CD4-positive, alpha-beta T cell treated with Interleukin-12 subunit alpha and Interleukin-12 subunit beta, for 1 hour (primary cell): ENCODE results near the gene NPHP1.
"Not testable (repeated sequence)": the region's sequence is repeated elsewhere in the genome, so short reads cannot be mapped to it uniquely, and the experiment has no call there.

Source experiments
- DNase-seq: peaks from one replicate; pipeline ENCODE4 v3.0.0-alpha.2; 2020

The NPHP1 gene

DNA sequence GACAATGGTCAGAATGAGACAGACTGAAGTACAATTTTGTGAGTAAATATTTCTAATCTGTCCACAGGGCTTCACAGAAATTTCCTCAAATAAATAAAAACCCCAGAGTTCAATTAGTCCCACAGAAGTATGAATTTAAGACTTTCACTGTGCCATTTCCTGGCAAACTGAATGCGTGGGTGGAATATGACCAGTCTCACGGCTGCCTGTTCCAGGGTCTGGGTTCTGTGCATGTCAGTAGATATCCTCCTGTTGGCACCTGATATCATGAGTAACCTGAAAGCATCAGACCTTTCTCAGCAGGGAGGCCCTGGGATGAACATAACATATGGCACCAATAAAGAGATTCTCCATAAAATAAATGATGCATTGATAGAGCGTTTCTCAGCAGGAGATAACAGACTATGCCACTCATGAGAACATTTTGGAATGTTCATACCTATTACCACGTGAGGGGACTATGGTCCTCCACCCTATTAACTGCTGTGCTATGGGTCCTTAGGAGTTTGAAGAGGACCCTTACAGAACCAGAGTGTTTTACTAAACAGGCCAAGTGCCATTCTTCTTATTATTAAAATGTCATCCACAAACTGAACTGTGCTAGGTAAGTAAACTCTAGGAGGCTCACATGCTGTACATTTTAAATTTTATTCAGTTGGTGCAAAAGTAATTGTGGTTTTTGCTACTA lies 78.6 kb downstream of the NPHP1 start:
- no peak for DNase-seq

GRCh38 chr2:110124939-110125691 lies 79.7 kb downstream of the NPHP1 start:
- DNase-seq = no peak

GRCh38 chr2:110124038-110124825 lies 80.6 kb downstream of the NPHP1 start:
- no peak for DNase-seq

GRCh38 chr2:110121592-110121991 lies 83.2 kb downstream of the NPHP1 start:
- DNase-seq = no peak

- DNase-seq = no peak
These were observed 83.8 kb downstream of the NPHP1 start for GRCh38 chr2:110121052-110121334.

- DNase-seq = no peak
These were observed 84.4 kb downstream of the NPHP1 start for GRCh38 chr2:110120171-110121051.

DNA sequence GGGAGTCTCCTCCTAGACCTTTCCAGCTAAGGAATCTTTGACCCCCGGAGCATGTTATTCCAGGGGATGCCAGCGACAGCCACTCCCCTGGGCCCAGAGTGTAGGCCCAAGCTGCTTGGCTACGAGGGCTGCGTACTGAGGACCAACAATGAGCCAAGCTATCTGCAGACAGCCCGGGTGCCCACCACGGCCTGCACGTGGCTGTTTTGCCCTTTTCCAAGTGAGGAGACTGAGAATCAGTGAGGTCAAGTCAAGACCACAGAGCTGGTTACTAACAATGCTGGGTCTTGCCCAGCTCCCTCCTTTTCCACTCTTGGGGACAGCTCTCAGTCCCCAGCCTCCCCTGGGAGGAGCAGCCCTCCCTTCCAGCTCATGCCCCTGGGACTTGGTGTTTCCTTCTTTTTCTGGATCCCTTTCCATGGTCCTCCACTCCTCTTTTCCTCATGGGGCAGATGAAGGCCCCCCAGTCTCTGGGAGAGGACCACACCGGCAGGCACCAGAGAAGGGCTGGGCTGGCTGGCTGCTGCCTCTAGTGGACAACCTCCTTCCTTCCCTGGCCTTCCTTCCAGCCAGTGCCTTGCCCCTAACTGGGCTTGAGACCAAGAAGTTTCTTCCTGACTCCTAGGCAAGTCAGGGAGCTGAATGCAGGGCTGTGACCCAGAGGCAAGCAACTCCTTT lies 88.6 kb downstream of the NPHP1 start:
- no peak for DNase-seq

- no peak for DNase-seq
These were observed 89.4 kb downstream of the NPHP1 start, which contains the start of gene MALL for GRCh38 chr2:110115291-110116032. Gene MALL, minus strand, starts transcription at chr2:110115822. Its CDS starts 30 bp downstream, at chr2:110115792.

DNA sequence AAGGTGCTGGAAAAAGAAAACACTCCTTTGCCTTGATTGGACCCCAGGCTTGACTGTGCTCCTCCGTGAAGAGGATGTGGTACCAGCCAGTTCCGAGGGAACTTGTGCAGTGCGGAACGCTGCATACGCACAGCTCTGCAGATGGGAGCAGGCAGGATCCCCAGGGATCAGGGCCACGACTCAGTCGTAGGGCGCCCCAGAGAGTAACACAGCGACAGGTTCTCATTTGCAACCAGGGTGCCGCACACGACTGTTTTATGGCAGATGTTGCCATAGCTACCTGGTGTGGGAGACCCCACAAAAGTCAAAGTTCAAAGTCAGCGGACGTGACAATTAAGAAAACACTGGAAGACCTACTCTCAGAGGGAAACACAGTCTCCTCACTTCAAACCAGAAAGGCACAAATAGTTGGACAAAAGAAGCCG lies 90.0 kb downstream of the NPHP1 start:
- DNase-seq = no peak

DNA sequence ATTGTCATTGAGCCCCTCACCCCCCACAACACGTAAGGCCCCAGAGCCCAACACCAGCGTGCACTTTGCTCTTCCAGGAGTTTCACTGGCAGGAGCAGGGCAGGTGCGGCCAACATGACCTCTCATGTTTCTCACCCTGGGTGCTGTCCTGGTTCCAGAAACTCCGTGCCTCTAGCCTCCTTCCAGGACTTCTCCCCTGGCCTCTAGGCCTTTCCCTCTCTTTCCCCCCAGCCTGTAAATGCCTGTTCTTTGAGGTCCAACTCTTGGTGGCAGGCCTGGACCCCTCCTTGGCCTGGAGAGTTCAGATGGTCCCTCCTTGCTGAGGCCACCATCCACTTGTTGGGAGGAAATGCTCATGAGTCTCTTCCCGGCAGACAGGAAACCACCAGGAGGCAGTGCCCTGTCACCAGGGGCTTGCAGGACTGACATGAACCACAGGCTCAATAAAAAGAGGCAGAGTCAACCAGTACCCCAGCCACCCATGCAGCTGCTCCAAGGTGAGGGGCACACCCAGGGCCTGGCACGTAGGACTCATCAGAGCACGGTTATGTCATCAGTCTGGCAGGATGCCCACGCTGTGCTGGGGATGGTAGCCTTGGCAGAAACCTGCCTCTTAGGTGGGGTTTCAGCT lies 90.7 kb downstream of the NPHP1 start:
- DNase-seq = no peak

GRCh38 chr2:110108291-110108690 lies 96.5 kb downstream of the NPHP1 start:
- DNase-seq = not testable (repeated sequence)

DNA sequence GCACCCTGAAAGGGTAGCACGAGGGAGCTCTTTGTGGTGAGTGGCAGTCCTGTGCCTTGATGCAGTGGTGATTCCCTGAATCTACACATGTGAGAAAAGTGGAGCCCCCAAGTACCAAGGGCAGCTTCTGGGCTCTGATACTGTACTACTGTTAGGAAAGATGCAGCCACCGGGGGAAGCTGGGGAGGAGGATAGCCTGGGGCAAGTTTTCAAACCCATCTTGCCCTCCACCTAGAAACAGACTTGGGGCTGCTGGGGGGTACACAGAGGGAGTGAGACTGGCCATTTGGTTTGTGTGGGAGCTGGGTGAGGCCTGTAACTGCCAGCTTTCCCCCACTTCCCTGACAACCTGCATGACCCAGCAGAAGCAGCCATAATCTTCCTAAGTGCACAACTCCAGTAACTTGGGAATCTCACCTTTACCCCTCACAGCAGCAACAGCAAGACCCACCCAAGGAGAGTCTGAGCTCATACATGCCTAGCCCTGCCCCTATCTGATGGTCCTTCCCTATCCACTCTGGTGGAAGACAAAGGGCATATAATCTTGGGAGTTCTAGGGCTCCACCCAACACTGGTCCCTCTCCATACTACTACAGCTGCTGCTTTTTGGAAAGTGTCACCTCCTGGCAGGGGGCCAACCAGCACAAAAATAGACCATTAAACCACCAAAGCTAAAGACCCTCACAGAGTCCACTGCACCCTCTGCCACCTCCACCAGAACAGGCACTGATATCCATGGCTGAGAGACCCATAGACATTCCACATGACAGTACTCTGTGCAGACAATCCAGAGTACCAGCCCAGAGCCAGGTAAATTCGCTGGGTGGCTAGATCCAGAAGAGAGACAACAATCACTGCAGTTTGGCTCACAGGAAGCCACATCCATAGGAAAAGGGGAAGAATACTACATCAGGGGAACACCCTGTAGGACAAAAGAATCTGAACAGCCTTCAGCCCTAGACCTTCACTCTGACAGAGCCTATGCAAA lies 97.4 kb downstream of the NPHP1 start:
- DNase-seq = no peak

- no peak for DNase-seq
These were observed 98.2 kb downstream of the NPHP1 start for GRCh38 chr2:110106642-110107041.

DNA sequence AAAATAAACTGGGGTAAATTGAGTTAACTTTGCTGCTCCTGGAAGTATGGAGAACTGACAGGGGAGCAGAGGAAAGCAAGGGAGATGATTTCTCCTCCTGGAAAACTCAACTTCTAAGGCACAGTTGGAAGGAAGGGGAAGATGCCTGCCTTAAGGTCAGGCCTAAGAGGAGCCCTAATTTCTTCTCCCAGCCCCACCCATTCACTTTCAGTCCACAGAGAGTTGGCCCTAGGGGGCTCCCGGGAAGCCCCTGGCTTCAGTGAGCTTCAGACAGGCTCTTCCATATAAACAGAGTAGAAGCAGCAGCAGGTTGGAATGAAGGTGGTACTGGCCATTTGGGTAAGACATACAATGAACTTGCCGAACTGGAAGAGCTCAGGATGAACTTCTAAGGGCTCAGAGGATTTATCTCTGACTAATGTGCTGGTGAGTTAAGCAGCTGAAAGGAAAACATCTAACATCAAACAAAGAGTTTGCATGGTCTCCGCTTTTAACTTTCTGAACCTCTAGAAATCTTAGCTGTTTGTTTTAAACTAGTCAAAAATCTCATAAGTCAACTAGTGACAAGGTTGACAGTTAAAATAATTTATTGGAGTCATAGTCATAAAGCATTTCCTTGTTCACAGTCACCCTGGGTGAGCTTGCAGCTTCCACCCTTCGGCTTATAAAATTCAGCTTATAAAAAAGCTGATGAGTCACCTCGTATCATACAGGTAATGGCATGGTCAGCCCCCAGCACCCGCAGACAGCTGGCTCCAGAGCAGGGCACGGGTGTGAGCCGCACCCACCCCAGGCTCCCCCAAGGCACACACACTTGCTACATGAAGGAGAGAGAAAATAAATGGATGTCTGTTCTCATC lies 99.0 kb downstream of the NPHP1 start:
- no peak for DNase-seq

GRCh38 chr2:110105183-110105582 lies 99.6 kb downstream of the NPHP1 start:
- DNase-seq = no peak

GRCh38 chr2:110104025-110104771 lies 100.6 kb downstream of the NPHP1 start:
- DNase-seq = no peak

DNA sequence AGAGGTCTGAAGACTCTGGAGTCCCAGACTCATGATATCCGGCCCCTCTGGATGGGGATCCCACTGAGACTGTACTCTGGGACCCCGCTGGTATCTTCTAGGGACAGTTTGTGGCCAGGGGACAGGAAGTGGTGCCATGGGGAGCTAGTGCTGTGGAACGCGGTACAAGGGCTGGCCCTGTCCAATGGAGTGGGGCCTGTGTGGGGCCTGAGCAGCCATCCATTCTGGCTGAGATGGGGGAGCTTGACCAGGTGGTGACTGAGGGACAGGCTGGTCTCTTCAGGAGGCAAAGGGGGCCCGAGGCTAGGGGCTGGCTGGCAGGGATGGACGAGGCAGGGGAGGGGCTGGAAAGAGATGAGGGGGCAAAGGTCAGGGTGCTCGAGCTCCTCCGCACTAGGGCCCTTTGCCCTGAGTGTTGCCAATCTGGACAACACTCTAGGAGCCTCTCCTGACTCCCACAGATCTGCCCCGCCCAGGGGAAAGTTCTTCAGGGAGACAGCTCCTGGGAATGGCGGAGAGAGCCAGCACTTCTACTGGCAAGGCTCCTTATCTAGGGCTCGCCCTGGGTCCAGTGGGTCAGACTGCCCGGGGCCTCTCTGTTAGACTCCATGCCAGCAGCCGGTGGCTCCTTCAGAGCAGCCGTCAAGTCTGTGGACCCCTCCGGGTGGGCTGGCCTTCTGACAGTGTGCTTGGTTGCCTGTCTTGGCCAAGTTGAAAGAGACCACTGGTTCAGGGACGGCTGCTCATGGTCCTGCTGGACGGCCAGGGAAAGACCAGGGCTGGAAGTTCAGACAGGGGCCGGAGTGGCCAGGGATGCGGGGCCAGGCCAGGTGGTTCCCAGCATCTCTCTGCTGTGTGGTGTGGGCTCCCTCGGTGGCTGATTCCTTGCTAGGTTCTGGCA lies 101.5 kb downstream of the NPHP1 start:
- no peak for DNase-seq
